Nucleus accumbens (tissue), 56 donors: ENCODE results near the gene SYNE1.

Experiments
- DNase-seq, 56 donors: peaks; one replicate each; lab custom pipeline; 2025; lab: John Stamatoyannopoulos, UW

The SYNE1 gene

DNA sequence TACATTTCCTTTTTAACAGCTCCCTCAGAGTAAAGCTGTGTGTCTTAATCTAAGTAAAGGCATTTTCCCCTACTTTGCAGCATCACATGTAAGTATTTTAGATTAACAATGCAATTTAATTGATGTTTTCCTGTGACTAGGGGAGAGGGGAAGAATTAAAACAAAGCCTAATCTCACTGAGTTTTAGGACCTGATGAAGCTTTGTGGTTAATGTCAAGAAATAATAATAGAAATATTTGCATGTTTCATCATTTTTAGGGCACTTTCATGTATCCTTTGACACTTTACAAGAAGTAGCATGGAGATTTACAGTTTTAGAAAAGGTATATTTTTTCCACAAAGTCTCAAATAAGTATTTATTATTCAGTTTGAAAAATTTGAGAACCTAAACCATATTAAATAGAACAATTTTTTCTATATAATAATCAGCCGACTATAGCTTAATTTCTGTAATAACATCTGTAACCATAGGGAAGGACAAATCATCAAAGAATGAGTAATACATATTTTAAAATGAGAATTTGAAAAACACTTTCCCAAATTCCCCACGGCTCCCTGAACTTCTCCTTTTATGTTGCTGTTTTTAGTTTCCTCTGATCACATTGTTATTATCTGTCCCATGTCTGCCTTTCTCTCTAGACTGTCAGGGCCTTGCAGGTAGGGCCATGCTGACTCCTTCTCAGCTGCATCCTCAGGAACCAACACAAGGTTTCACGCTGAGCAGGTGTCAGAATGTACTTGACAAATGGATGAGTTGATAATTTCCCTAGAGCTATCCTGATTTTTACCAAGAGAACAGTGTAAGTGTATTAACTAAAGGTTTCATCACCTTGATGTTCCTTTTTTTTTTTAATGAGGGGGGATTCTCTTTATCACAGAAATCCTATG lies 338.1 kb downstream of the SYNE1 start:
- peak in 1 of 56 donors; percentile 14 for DNase-seq

DNA sequence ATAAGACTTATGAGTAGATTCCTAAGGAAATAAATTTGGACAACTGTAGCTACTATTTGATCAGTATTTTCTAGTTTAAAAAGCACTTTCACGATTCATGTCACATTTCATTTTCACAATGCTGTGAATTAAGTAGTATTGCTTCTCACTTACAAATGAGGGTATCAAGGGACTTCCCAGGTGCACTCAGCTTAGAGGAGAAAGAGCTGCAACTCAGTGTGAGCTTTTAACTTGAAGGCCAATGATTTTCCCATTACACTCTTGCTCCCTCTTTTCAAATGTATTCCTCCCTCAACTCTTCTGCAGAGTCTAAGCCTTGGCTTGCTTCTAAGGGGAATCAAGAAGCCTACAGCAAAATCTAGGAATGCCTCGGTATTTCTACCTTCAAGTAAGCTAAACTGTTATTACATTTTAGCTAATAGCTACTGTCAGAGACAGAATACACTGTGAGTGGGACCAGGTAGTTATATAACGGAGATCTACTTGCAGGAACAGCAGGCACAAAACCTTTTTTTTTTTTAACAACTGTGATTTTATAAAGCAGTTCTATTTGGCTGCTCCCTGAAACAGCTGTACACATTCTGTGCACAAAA lies 339.0 kb downstream of the SYNE1 start:
- DNase-seq = no peak

DNA sequence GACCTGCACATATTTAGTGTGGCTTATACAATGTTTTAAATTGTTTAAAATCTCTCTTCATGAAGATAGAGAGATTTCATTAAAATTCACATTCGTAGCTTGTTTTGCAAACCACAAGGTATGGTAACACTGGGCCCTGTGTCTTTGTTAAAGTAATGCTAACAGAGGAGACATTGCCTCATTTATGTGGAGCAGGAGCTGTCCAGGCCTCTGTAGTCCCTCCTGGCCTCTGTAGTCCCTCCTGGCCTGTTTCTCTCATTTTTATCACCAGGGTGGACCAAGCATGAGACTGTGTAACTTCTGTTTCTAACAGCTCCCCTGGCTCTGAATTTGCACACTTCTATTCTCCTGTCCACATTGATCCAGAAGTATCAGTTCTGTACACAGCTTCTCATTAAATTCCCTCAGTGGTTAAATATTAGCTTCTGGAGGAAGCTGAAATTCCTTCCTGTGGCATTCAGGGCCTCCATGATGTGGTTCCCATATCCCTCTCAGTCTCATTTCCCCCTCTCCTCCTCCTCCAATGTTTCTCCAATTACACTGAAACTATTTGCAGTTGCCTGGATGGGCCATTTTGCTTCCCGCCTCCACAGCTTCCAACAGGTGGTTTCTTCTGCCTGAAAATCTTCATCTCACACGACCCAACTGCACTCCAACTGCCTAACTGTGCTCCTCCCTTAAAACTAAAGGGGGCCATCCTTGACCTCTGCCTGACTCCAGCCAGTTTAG lies 340.4 kb downstream of the SYNE1 start:
- no peak for DNase-seq

DNA sequence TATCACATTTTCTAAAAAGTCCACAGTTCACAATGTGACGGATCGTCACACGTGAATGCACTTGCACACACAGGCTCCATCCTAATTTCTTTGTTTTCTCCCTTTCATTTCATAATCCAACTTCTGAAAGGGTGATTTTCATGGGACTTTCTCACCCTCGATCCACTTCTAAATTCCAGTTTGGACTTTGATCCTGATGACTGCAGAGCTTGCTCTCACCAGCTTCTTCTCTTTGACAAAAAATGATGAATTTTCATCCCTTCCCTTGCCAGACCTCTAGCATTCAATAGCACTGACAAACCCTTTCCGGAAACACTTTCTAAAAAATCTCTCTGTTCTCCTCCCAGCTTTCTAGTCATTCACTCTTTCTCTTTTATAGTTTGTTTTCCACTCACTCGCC lies 341.2 kb downstream of the SYNE1 start:
- DNase-seq = no peak

DNA sequence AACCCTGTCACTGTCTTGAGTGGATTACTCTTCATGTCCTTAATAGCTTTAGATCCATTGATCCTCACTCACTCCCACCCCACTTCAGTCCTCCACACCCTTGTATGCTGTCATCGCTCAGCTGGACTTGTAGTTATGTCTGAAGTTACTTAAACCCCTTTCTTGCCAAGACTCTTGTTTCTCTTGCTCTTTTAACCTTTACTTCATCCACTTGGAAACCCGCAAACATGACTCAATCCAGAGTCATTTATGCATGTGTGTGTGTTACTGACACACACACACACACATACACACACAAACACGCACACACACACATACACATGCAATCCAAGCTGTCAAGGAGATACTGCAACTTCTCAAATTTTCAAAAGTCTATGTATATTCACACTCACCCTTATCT lies 341.8 kb downstream of the SYNE1 start:
- no peak for DNase-seq

DNA sequence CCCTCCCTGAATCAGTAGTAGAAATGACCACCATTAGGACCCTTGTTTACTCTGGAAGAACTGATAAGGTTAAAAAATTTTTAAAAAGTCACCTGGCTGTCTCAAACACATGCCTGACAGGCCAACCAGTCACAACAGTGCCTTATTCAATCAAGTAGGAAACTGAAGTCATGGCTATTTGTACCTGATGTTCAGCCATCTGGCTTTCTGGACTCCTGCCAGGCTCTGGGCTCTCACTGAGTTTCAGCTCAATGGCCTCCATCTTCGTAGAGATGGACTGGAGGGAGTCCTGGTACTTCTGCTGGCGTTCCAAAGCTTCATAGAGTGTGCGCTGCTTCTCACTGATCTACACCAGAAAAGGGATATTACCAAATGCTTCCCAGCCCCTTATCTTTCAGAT lies 343.8 kb downstream of the SYNE1 start:
- DNase-seq = no peak

DNA sequence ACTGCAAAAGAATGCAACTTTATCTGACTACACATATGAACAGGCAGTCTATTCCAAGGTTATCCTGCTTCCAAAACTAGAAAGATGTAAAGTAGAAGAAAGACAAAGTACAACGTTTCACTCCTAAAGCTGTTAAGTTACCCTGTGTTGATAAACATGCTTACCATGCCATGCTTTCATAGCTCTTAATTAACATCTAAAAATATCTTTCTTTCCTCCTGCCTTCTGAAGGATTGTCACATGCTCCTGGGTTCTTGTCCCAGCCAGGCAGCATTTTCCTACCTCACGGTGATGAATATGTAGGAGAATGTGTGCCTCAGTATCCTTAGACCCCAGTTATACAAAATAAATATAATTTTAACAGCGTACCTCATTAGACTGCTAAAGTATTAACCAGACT lies 344.6 kb downstream of the SYNE1 start:
- DNase-seq = no peak

DNA sequence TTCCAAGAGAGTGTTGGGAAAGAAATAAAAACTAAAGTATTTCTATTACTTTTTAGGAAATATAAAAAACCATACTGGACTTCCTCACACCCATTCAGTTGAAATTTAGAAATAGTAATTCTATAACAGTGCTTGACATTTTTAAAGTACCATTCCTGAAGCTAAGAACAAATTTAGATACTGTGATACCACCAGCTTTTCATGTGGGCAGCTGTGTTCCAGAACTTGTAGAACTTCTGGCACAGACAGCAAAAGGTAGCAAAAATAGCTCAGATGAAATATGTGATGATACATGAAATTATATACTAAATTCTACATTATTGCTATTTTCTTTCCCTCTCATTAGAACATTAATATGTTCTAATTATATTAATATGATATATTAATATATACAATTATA lies 346.5 kb downstream of the SYNE1 start:
- peak in 3 of 56 donors; percentile 10 to 21 (median 16) for DNase-seq

DNA sequence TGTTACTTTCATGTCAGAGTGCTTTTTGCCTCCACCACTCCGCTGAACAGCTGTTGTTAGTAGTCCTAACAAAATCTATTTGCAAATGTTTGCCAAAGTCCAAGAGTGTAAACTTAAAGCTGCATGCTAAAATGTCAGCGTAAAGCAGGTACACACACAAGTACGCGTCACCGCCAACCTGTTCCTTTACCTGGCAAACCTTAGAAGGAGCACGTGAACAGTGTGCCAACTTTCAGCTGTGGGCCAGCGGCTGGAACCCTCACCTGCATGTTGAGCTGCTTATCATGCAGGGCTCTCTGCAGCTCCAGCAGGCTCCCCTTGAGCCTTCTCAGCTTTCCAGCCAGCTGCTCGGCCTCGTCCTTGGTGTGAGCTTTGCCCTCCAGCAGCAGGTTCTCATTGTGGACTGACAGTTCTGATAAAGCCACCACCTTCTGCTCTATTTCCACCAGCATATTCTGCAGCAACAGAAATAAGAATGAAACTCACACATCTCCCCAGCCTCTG lies 359.3 kb downstream of the SYNE1 start:
- DNase-seq = no peak

DNA sequence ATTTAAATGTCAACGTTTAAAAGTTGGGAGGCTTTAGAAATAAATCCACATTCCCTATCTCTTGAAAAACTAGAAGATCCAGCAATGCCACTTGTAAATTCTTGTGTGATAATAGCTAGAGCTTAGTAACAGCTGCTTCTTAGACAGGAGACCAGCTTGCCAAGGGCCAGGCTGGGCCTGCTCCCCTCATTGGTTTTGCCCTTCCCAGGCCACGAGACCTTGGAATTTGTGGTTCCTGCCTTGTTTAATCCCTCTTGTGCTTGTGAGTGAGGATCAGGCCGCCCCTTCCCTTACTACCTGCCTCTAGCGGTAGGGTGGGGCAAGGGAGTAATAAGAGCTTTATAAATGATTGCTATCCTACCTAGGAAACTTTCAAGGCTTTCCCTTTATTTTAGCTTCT lies 363.5 kb downstream of the SYNE1 start:
- DNase-seq = peak in 1 of 56 donors; percentile 6

DNA sequence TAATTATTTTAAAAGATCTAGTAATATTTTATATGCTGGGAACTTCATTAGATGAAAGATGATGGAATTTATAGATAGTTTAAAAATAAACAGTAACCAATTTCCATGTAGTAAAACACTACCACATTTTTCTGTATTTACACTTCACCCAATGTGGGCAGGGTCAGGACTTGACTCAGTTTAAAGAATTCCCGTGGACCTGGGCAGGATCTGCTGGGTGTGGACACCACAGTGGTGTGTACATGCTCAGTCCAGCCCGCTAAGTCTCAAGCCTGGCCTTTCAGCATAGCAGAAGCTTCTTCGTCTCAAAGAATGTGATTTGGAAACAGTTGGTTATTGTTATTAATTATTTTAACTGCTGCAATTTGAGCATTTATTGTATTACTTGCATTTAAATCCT lies 364.2 kb downstream of the SYNE1 start:
- DNase-seq = no peak

DNA sequence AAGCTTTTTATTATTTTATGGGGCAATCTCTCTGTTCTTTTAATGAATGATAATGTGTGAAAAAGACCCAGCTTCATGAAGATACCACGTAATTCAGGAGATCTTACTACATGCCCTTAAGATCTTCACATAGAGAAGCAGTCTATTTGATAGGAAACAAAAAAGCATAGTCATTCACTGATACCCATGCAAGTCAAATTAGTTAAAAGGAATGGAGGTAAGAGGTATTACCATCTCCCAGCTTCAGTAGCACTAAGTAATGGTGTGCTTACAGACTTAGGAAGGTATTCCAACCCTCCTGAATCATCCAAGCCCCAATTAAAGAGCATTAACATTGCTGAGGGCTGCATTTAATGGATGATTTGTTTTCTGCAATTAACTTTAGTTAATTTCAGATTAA lies 364.7 kb downstream of the SYNE1 start:
- DNase-seq = no peak

DNA sequence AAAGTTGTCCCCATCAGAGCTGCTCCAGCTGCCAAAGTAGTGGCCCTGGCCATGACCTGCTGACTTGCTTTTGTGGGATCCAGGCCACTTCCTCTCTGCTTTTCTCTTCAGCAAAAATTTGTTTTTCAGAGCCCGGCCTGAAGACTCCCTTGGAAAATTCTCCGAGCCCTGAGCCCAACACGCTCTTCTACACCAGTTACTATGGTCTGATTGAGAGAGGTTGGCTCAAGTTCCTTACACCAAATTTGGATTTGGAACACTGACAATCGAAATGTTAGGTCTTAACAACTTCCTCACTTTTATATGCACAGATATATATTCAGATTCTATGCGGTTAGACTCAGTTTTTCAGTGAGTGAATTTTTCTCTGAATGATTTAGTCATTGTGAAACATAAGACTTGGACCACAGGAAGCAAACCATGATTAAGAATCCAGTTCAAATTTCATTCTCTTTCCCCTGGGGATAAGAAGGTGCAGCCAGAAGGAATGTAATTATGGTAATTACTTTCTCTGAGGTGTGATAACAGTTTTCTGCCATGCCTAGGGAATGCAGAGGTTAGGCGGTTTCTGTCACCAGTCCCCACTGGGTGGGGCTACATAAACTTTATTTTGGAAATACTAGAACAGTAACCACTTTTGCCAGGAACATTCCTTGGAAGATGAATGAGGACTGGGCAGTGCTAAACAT lies 365.2 kb downstream of the SYNE1 start:
- peak in 2 of 56 donors; percentile 7 to 8 for DNase-seq

DNA sequence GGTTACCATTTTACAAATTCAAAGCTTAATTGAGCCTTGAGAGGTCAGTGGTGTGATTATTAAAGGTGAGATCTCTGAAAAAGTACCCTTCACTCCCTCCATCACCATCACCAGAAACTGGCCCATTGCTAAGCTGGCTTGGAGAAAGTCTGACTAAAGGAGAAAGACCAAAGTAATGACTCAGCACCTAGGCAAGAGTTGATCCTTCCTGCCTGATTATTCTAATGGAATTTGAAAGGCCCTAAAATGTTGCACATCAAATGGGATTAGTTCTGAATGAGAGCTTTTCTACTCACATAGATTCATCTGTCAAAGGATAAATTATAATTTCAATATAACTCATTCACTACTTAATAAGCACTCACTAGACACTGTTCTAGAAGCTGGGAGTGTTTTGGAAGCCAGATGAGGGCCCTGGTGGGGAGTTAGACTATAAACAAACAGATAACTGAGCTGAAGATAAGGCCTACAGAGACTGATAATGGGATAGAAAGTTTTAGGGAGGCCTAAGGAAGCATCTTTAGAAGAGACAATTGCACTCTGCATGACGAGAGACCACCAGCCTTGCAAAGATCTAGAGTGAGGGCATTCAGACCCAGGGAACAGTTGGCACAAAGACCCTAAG lies 366.7 kb downstream of the SYNE1 start:
- no peak for DNase-seq

DNA sequence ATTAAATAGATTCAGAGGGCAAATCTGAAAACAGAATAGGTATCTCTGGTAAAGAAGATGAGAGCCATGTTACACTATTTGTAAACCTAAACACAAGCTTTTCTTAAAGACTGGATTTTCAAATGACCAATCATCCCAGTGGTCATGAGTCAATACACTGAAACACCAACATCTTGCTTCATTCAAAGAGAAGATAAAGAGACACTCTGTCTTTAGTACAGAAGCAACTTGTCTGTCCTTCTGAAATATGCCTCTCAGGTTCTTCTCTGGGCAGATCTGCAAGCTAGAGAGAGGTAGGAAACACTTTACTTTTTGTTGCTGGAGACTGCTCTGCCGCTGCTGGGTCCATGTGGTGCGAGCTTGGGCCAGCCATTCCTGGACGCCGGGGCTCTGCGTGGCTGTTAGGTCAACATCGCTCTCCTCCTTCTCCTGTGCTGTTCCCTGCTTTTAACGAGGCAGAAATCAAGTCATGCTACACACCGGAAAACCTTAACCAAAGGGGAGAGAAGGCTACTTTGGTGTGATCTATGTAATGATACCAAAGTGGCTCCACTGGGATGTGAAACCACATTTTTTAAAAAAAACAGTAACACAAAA lies 368.2 kb downstream of the SYNE1 start:
- DNase-seq = no peak

DNA sequence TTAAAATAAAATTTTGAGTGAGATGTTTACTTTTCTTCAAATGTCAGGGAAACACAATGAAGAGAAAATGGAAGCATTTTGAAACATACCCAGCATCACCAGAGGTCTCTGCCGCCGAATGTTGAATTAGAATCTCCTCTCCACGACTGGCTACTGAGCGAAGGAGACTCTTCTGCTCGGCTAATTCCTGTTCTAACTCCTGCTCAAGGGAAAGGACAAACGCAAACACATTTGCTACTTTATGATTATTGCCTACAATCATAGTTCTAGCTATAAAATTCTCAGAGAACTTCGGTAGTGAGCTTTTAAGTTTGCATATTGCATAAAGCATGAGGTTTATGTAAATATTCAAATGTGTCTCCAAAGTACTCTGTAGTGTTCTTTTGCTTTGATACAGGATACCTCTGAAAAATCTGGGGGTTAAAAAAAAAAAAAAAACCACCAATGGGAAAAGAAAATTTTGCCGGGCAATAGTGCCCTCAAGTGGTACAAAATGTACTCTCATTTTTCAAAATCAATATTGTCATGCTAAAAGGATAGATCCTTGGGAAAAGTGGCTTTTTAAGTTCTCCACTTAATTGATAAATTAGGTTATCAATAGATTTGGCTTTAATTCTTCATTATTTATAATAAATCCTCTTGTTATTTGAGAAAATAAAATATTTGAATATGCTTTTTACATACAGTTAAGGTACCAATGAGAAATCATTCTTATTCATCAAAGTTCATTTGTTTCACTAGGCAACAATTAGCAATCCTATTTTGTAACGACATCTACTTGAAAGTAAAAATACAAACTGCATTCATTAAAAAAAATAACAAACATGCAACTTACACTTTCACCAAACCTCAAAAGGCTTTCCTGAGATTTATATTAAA lies 369.0 kb downstream of the SYNE1 start:
- DNase-seq = no peak

DNA sequence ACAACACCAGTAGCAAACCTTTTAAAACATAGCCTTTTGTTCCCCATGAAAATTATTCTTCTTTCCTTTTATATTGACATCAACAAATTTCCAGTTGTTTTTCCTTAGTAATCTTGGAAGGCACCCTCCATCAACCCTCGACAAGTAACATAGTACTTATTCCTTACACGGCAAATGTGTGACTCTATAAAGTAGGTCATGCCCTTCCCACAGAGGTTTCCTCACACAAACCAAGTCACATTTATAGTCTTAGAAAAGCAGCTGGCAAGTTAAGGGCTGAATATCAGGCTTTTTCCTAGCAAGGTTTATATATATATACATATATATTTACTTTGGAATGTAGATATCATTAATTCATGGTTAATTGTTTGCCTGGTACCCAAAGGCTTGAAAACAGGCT lies 371.5 kb downstream of the SYNE1 start:
- no peak for DNase-seq

DNA sequence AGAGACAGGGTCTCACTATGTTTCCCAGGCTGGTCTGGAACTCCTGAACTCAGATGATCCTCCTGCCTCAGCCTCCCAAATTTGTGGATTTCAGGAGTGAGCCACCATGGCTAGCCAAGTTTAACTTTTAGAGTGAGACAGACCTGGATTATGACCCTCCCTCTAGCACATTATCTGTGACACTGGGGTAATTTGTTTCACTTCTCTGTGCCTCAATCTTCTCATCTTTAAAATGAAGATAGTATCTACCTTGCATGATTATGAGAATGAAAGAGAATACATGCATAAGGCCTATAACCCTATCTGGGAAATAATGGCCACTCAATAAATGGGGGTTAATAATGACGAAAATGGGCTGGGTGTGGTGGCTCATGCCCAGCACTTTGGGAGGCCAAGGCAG lies 373.6 kb downstream of the SYNE1 start:
- no peak for DNase-seq

DNA sequence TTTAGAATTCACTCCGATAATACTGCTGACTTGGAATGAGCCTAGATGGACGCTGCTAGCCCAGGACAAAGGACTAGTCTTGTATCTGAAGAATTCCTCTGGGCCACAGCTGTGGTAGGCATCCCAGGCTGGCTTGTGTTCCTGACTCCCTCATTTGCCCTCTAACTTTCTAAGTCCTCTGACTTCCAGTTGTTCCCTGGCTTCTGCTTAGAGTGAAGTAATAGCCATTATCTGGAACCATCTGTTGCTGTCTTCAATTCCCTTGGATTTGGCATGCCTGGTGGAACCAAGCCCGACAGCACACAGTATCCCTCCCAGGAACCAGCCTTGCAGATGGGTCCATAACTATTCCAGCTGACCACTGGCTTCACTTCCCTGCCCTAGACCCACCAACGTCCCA lies 376.0 kb downstream of the SYNE1 start:
- peak in 3 of 56 donors; percentile 5 to 24 (median 8) for DNase-seq
